ENCODE measurements around the gene RIBC2. TPM values are rescaled to one million over a fixed set of nuclear protein-coding genes. Genes with fewer than 3 reads are reported as not detected.
"Not testable (repeated sequence)": the region's sequence is repeated elsewhere in the genome, so short reads cannot be mapped to it uniquely, and the experiment has no call there.

Gene RIBC2, protein sequence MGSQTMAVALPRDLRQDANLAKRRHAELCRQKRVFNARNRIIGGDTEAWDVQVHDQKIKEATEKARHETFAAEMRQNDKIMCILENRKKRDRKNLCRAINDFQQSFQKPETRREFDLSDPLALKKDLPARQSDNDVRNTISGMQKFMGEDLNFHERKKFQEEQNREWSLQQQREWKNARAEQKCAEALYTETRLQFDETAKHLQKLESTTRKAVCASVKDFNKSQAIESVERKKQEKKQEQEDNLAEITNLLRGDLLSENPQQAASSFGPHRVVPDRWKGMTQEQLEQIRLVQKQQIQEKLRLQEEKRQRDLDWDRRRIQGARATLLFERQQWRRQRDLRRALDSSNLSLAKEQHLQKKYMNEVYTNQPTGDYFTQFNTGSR
- 1 to 10 TPM in 2 of 3 donors, under 1 TPM in 1; 0.48 to 2.0 (median 1.3) TPM for total RNA-seq

DNA sequence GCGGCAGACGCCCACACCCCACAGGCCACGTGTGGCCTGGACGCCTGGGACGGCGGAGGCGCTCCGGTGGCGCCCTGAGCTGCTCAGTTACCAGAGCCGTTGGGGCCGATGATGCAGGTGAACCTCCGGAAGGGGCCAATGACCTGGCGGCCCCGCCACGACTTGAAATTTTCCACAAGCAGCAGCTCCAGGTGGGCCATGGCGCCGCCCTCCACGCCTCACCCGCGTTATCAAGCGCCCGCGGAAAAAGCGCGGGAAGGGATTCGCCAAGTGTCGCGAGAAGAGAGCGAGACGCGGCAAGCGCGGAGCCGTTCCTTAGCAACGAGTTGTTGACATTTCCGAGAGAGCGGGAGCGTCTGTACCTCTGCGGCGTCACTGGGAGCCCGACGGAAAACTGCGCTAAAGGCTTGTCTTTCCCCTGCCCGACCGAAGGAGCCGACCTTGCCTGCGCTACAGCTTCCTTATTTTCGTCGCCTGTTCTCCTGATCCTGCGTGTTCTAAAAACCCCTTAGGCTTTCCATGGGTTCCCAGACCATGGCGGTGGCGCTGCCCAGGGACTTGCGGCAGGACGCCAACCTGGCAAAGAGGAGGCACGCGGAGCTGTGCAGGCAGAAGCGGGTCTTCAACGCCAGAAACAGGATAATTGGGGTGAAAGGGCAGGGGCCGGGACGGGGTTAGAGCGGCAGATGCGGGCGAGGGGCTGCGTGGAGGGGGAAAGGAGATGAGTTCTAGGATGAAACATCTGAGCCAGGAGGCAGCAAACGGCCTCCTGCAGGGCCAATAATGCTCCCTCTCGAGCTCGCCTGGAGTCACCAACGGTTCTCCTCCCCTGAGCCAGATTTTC, at the start of gene RIBC2, which contains the start of gene SMC1B:
Gene RIBC2 (plus strand): TSS at position 326 of the 844 bp plus-strand sequence. CDS start 194 bp downstream, at position 520.
Gene SMC1B (minus strand): TSS at position 232 of the 844 bp plus-strand sequence. CDS start 32 bp downstream, at position 200.
- TF ChIP-seq, protein P1, sequence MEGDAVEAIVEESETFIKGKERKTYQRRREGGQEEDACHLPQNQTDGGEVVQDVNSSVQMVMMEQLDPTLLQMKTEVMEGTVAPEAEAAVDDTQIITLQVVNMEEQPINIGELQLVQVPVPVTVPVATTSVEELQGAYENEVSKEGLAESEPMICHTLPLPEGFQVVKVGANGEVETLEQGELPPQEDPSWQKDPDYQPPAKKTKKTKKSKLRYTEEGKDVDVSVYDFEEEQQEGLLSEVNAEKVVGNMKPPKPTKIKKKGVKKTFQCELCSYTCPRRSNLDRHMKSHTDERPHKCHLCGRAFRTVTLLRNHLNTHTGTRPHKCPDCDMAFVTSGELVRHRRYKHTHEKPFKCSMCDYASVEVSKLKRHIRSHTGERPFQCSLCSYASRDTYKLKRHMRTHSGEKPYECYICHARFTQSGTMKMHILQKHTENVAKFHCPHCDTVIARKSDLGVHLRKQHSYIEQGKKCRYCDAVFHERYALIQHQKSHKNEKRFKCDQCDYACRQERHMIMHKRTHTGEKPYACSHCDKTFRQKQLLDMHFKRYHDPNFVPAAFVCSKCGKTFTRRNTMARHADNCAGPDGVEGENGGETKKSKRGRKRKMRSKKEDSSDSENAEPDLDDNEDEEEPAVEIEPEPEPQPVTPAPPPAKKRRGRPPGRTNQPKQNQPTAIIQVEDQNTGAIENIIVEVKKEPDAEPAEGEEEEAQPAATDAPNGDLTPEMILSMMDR (IDR thresholded peaks at IDR 0.05): no peak
- peak; percentile 33 to 78 (median 56) for TF ChIP-seq POLR2AphosphoS5 (IDR thresholded peaks at IDR 0.05)
- peak within 1 kb of the TSS; percentile 72 to 78 for H3K27ac ChIP-seq
- DNase-seq (ENCODE audit: low spot score in 2 of 2): peak; percentile 70 to 75
- H3K27me3 ChIP-seq: no peaks in the 10 kb centered on the region
- H3K9me3 ChIP-seq: no peaks in the 10 kb centered on the region
- no peaks in the 10 kb centered on the region for H3K36me3 ChIP-seq
- no peaks in the 10 kb centered on the region for H3K4me1 ChIP-seq
- peak within 1 kb of the TSS; percentile 36 to 69 (median 60) for H3K4me3 ChIP-seq
- intact Hi-C loops (cut with DNase I; ENCODE audit: low total_unique reads): no loop called here

DNA sequence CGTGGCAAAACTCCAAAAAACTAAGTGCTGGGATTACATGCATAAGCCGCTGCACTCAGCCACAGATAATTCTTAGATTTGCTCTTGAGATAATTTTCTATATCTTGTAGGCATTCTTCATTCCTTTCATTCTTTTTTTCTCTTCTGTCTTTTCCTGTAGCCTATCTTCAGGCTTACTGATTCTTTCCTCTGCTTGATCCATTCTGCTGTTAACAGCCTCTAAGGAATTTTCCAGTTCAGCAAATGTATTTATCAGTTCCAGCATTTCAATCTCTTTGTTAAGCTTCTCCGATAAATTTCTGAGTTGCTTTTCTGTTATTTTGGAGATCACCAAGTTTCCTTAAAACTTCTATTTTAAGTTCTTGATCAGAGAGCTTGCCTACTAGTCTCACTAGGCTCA, 46.8 kb upstream of the RIBC2 start:
- TF ChIP-seq POLR2AphosphoS5 (IDR thresholded peaks at IDR 0.05): no peak
- TF ChIP-seq, protein P1 (IDR thresholded peaks at IDR 0.05): no peak
- TF ChIP-seq POLR2A (IDR thresholded peaks at IDR 0.05): no peak
- Histone ChIP-seq H3K4me3 (no peak overlapping the region), H3K27me3 (no peaks in the 10 kb centered on the region), H3K27ac (no peak overlapping the region), H3K9me3 (peaks cover 7 to 10% of the 10 kb centered on the region in 2 donors), H3K4me1 (no peaks in the 10 kb centered on the region), H3K36me3 (no peaks in the 10 kb centered on the region)
- no peak for DNase-seq (ENCODE audit: low spot score in 2 of 2)
- intact Hi-C loops (cut with DNase I; ENCODE audit: low total_unique reads): no loop called here

DNA sequence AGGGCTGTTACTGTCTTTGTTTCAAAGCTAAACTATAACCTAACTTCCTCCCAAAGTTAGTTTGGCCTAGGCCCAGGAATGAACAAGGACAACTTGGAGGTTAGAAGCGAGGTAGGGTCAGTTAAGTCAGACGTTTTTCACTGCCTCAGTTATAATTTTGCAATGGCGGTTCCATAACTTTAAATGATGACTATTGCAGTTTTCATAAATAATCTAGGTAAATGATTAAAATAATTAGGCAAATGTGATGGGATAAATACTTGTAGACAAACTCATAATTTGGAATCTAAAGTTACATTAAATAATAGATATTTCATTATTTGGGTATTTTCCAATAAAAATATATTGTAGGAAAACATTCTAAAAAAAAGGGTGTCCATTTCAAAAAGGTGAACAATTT, 39.9 kb upstream of the RIBC2 start:
- H3K36me3 ChIP-seq; H3K4me3 ChIP-seq; H3K27ac ChIP-seq; DNase-seq (ENCODE audit: low spot score in 2 of 2); H3K27me3 ChIP-seq; H3K9me3 ChIP-seq; intact Hi-C loops (cut with DNase I; ENCODE audit: low total_unique reads); H3K4me1 ChIP-seq: not testable (repeated sequence)

DNA sequence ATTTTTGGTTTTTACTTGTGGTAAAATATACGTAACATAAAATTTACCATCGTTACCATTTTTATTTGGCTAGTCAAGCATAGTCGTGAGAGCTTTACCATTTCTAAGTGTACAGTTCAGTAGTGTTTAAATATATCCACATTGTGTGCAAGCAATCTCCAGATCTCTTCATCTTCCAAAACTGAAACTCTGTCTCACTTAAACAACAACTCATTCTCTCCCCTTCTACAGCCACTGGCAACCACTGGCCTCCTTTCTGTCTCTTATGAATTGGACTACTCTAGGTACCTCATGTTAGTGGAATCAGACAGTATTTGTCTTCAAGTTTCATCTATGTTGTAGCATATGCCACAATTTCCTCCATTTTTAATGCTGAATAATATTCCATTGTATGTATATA, 37.5 kb upstream of the RIBC2 start:
- Histone ChIP-seq H3K36me3 (no peaks in the 10 kb centered on the region), H3K27ac (no peak overlapping the region), H3K27me3 (no peaks in the 10 kb centered on the region), H3K9me3 (no peaks in the 10 kb centered on the region), H3K4me3 (no peak overlapping the region), H3K4me1 (no peaks in the 10 kb centered on the region)
- DNase-seq (ENCODE audit: low spot score in 2 of 2): no peak
- intact Hi-C loops (cut with DNase I; ENCODE audit: low total_unique reads): no loop called here
- no peak for TF ChIP-seq POLR2A (IDR thresholded peaks at IDR 0.05)

DNA sequence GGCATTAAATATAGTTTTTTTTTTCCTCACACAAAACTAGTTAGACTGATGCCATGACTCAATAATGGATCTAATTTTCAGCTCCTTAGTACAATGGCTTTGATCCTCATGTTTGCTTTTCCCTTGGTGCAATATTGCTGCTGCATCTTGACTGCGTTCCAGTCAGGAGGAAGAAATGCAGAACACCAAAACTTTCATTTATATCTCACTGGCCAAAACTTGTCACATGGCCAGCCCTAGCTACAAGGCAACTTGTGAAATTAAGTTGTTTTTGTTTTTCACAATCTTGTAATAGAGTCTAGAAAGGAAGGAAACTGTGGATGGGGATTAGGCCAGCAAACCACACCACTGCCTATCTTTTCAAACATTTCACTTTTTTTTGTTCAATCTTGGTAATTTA, 36.8 kb upstream of the RIBC2 start:
- no peak for TF ChIP-seq POLR2AphosphoS5 (IDR thresholded peaks at IDR 0.05)
- TF ChIP-seq, protein P1 (IDR thresholded peaks at IDR 0.05): no peak
- H3K4me1 ChIP-seq: no peaks in the 10 kb centered on the region
- no peak overlapping the region for H3K27ac ChIP-seq
- no peaks in the 10 kb centered on the region for H3K36me3 ChIP-seq
- no peaks in the 10 kb centered on the region for H3K27me3 ChIP-seq
- H3K4me3 ChIP-seq: no peak overlapping the region
- H3K9me3 ChIP-seq: no peaks in the 10 kb centered on the region
- no peak for DNase-seq (ENCODE audit: low spot score in 2 of 2)
- intact Hi-C loops (cut with DNase I; ENCODE audit: low total_unique reads): no loop called here

DNA sequence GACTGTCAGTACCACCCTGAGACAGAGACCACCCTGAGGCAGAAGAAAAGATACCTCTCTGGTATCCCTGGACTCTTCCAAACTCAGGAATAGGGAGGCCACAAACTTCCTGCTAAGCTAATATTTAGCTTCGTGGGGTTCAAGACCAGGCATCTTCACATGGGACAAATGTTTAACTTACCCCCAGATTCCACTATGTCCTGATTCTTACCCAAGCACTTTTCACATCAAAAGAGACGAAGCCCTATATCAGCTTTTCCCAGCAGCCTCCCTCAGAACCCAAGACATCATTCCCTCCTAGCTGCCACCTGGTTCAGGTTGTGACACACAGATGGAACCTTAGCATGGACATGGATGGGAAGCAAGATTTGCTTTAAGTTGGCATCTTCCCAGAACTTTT, 32.1 kb upstream of the RIBC2 start:
- Histone ChIP-seq H3K36me3 (no peaks in the 10 kb centered on the region), H3K9me3 (no peaks in the 10 kb centered on the region), H3K27ac (no peak overlapping the region), H3K4me3 (no peak overlapping the region), H3K27me3 (no peaks in the 10 kb centered on the region), H3K4me1 (no peaks in the 10 kb centered on the region)
- DNase-seq (ENCODE audit: low spot score in 2 of 2): no peak
- TF ChIP-seq POLR2A (IDR thresholded peaks at IDR 0.05) (no peak), POLR2AphosphoS5 (IDR thresholded peaks at IDR 0.05) (no peak)
- TF ChIP-seq, protein P1 (IDR thresholded peaks at IDR 0.05): no peak
- intact Hi-C loops (cut with DNase I; ENCODE audit: low total_unique reads): loop anchor here (10.0 kb wide), 1 partner anchor 1187 kb away; no protein-coding TSS in a partner anchor

Data from breast epithelium (tissue), 4 donors.